H1 (cell line): ENCODE data around the gene C19orf85. TPM values are rescaled to one million over a fixed set of nuclear protein-coding genes. Genes with fewer than 3 reads are reported as not detected.

Source experiments
- CTCF ChIA-PET: fragments of 300-600 bp; sonication (Branson Sonifier 250); formaldehyde crosslinking; loops from one replicate; lab custom pipeline; 2021; ENCODE audit not compliant: partially characterized antibody; lab: Charles Lee
- POLR2A ChIA-PET: fragments of 300-600 bp; sonication (Branson Sonifier 250); formaldehyde crosslinking; loops from one replicate; lab custom pipeline; 2021; ENCODE audit warnings: inconsistent platforms; ENCODE audit not compliant: partially characterized antibody; lab: Charles Lee
- DNase-seq, 2 experiments: peaks; one replicate each; pipeline versions ENCODE4 v3.0.0 to v3.0.0-alpha.2; 2010 to 2022; ENCODE audit warnings: low spot score in 2 of 2, low read depth in 1 of 2, mixed read lengths in 1 of 2
- FAIRE-seq: peaks from 2 replicates; lab custom pipeline; 2011; peaks lifted over from hg19 to GRCh38; lab: Jason Lieb, UNC
- H2AFZ ChIP-seq: 2 replicates; pipeline ENCODE4 v1.8.1; 2012; ENCODE audit warnings: low read length, inconsistent platforms
- H2AK5ac ChIP-seq: 2 replicates; pipeline ENCODE4 v1.6.1; 2013; ENCODE audit warnings: low read depth, low read length
- H2BK120ac ChIP-seq: replicated peaks from 2 replicates; pipeline ENCODE3; 2013; ENCODE audit warnings: low read depth, low read length, inconsistent platforms
- H2BK12ac ChIP-seq: 2 replicates; pipeline ENCODE4 v1.6.1; 2013; ENCODE audit warnings: low read depth, low read length
- H2BK15ac ChIP-seq: 2 replicates; pipeline ENCODE4 v1.6.1; 2013; ENCODE audit warnings: low read length
- H2BK20ac ChIP-seq: 2 replicates; pipeline ENCODE4 v1.6.1; 2013; ENCODE audit warnings: low read length
- H2BK5ac ChIP-seq: 2 replicates; pipeline ENCODE4 v1.6.1; 2013; ENCODE audit warnings: low read depth, low read length
- H3K14ac ChIP-seq: 2 replicates; pipeline ENCODE4 v1.6.1; 2013; ENCODE audit warnings: inconsistent platforms; ENCODE audit not compliant: insufficient read length
- H3K18ac ChIP-seq: 2 replicates; pipeline ENCODE4 v1.6.1; 2013; ENCODE audit warnings: low read length; ENCODE audit errors: extremely low read depth
- H3K23ac ChIP-seq: 2 replicates; pipeline ENCODE4 v1.6.1; 2013; ENCODE audit warnings: inconsistent platforms; ENCODE audit not compliant: insufficient read length
- H3K23me2 ChIP-seq: 2 replicates; pipeline ENCODE4 v1.6.1; 2013; ENCODE audit warnings: low read depth, low read length
- H3K27ac ChIP-seq: 2 replicates; pipeline ENCODE4 v1.6.1; 2011; ENCODE audit warnings: low read depth, low read length, inconsistent platforms
- H3K27me3 ChIP-seq, 4 experiments: replicated peaks in 1 of 4; 1 replicate in 1 of 4; 2 replicates in 3 of 4; pipeline versions ENCODE4 v1.6.1 to v1.8.1; 2011 to 2013; ENCODE audit warnings: low read length in 3 of 4, mild to moderate bottlenecking in 3 of 4, inconsistent platforms in 2 of 4, mixed read lengths in 2 of 4, moderate library complexity in 1 of 4; ENCODE audit not compliant: control insufficient read depth in 3 of 4, insufficient read depth in 3 of 4; ENCODE audit errors: extremely low read depth in 1 of 4
- H3K36me3 ChIP-seq, 4 experiments: 2 replicates each; pipeline versions ENCODE4 v1.6.1 to v1.8.1; 2011 to 2013; ENCODE audit warnings: mild to moderate bottlenecking in 4 of 4, low read length in 3 of 4, moderate library complexity in 2 of 4, control low read depth in 1 of 4, inconsistent platforms in 1 of 4; ENCODE audit not compliant: insufficient read depth in 4 of 4, control insufficient read depth in 2 of 4
- H3K4ac ChIP-seq: replicated peaks from 2 replicates; pipeline ENCODE3; 2013; ENCODE audit warnings: low read length, low read depth, mixed read lengths, inconsistent platforms; ENCODE audit not compliant: insufficient read length
- H3K4me1 ChIP-seq, 4 experiments: replicated peaks in 1 of 4; 1 replicate in 1 of 4; 2 replicates in 3 of 4; pipeline versions ENCODE4 v1.6.1 to v1.8.1; 2011 to 2013; ENCODE audit warnings: low read length in 3 of 4, inconsistent platforms in 2 of 4, mixed read lengths in 1 of 4; ENCODE audit not compliant: insufficient read depth in 4 of 4, control insufficient read depth in 3 of 4
- H3K4me2 ChIP-seq, 2 experiments: 2 replicates each; pipeline versions ENCODE4 v1.6.1 to v1.8.1; 2011 to 2013; ENCODE audit warnings: low read depth in 2 of 2, low read length in 2 of 2, control low read depth in 1 of 2, inconsistent platforms in 1 of 2, mild to moderate bottlenecking in 1 of 2; ENCODE audit not compliant: insufficient read depth in 1 of 2
- H3K4me3 ChIP-seq, 4 experiments: fragments of 200-600, 300-600 bp in 1 of 4; sonication (generic), shearing (Covaris generic), sonication (Bioruptor Twin) in 1 of 4; 2 replicates each; pipeline versions ENCODE4 v1.5.1 to v1.8.1; 2011 to 2016; ENCODE audit warnings: low read length in 4 of 4, low read depth in 3 of 4, control low read depth in 2 of 4, inconsistent platforms in 2 of 4, mild to moderate bottlenecking in 2 of 4, mixed read lengths in 1 of 4, moderate library complexity in 1 of 4; ENCODE audit not compliant: insufficient read depth in 2 of 4; ENCODE audit errors: extremely low read depth in 1 of 4
- H3K56ac ChIP-seq: replicated peaks from 2 replicates; pipeline ENCODE3; 2013; ENCODE audit warnings: low read depth, mild to moderate bottlenecking, mixed read lengths, low read length, inconsistent platforms; ENCODE audit not compliant: insufficient read length
- H3K79me1 ChIP-seq: 2 replicates; pipeline ENCODE4 v1.6.1; 2013; ENCODE audit warnings: low read depth, low read length, control low read depth
- H3K79me2 ChIP-seq, 2 experiments: 2 replicates each; pipeline versions ENCODE4 v1.6.1 to v1.8.1; 2012 to 2013; ENCODE audit warnings: low read length in 2 of 2, mild to moderate bottlenecking in 2 of 2, inconsistent platforms in 1 of 2; ENCODE audit not compliant: insufficient read depth in 2 of 2, control insufficient read depth in 1 of 2
- H3K9ac ChIP-seq, 4 experiments: replicated peaks in 1 of 4; 1 replicate in 1 of 4; 2 replicates in 3 of 4; pipeline versions ENCODE4 v1.6.1 to v1.8.1; 2011 to 2013; ENCODE audit warnings: low read depth in 3 of 4, low read length in 3 of 4, control low read depth in 2 of 4, mild to moderate bottlenecking in 2 of 4, moderate library complexity in 2 of 4, inconsistent platforms in 1 of 4; ENCODE audit errors: extremely low read depth in 1 of 4
- H3K9me3 ChIP-seq, 2 experiments: 2 replicates each; pipeline versions ENCODE4 v1.6.1 to v1.8.1; 2012 to 2013; ENCODE audit warnings: mild to moderate bottlenecking in 2 of 2, moderate library complexity in 2 of 2, control low read depth in 1 of 2, inconsistent platforms in 1 of 2, low read depth in 1 of 2, low read length in 1 of 2, mixed read lengths in 1 of 2; ENCODE audit not compliant: insufficient read depth in 2 of 2
- H4K20me1 ChIP-seq, 2 experiments: replicated peaks in 1 of 2; 2 replicates each; pipeline versions ENCODE3 to v1.8.1; 2011 to 2013; ENCODE audit warnings: inconsistent platforms in 2 of 2, low read length in 2 of 2, mild to moderate bottlenecking in 1 of 2; ENCODE audit not compliant: insufficient read depth in 2 of 2, control insufficient read depth in 1 of 2
- H4K5ac ChIP-seq: 2 replicates; pipeline ENCODE4 v1.6.1; 2013; ENCODE audit warnings: low read length, low read depth, mixed read lengths, inconsistent platforms; ENCODE audit not compliant: insufficient read length
- H4K8ac ChIP-seq: 2 replicates; pipeline ENCODE4 v1.8.0; 2013; ENCODE audit warnings: mild to moderate bottlenecking, moderate library complexity, low read length, inconsistent platforms; ENCODE audit not compliant: insufficient read depth; ENCODE audit errors: extremely low read depth
- H4K91ac ChIP-seq: replicated peaks from 2 replicates; pipeline ENCODE3; 2013; ENCODE audit warnings: low read length, mixed read lengths, inconsistent platforms; ENCODE audit not compliant: insufficient read length
- CREB1 ChIP-seq: IDR thresholded peaks from 2 replicates; pipeline ENCODE4 v1.6.1; 2012; ENCODE audit warnings: inconsistent platforms
- FOSL1 ChIP-seq: IDR thresholded peaks from 2 replicates; pipeline ENCODE4 v1.6.1; 2011; ENCODE audit warnings: mild to moderate bottlenecking, low read depth, low read length, moderate library complexity; ENCODE audit not compliant: insufficient read depth
- HDAC2 ChIP-seq, 2 experiments: fragments of 300-600 bp in 1 of 2; sonication (generic) in 1 of 2; IDR thresholded peaks; 2 replicates each; pipeline ENCODE4 v1.6.1; 2011 to 2012; ENCODE audit warnings: low read depth in 2 of 2, low read length in 2 of 2, mild to moderate bottlenecking in 2 of 2, moderate library complexity in 2 of 2, borderline replicate concordance in 1 of 2, inconsistent platforms in 1 of 2
- JUN ChIP-seq: IDR thresholded peaks from 2 replicates; pipeline ENCODE4 v1.6.1; 2011; ENCODE audit warnings: low read depth, mild to moderate bottlenecking, improper control_type of control experiment, low read length
- NRF1 ChIP-seq: IDR thresholded peaks from 2 replicates; pipeline ENCODE4 v1.6.1; 2011; ENCODE audit warnings: mild to moderate bottlenecking, low read depth, low read length, improper control_type of control experiment
- RXRA ChIP-seq: IDR thresholded peaks from 2 replicates; pipeline ENCODE4 v1.6.1; 2011; ENCODE audit warnings: low read depth, mild to moderate bottlenecking, low read length, moderate library complexity; ENCODE audit not compliant: insufficient read depth
- SUZ12 ChIP-seq: fragments of 200-600 bp; sonication (generic); IDR thresholded peaks from 2 replicates; pipeline ENCODE4 v1.6.1; 2012; ENCODE audit warnings: mild to moderate bottlenecking, inconsistent platforms, low read length, moderate library complexity, mixed read lengths
- TAF1 ChIP-seq: IDR thresholded peaks from 2 replicates; pipeline ENCODE4 v1.6.1; 2011; ENCODE audit warnings: mild to moderate bottlenecking, low read depth, low read length
- TCF12 ChIP-seq: IDR thresholded peaks from 2 replicates; pipeline ENCODE4 v1.6.1; 2011; ENCODE audit warnings: low read depth, mild to moderate bottlenecking, low read length
- TEAD4 ChIP-seq: IDR thresholded peaks from 2 replicates; pipeline ENCODE4 v1.6.1; 2012; ENCODE audit warnings: low read depth, low read length, inconsistent platforms, mixed read lengths
- WGBS, 2 experiments: shearing (Covaris generic) in 1 of 2; methylation state at CpG; one replicate each; pipeline versions ENCODE4 v1.1.6 to v1.1.7; 2013 to 2015; ENCODE audit warnings: low lambda C conversion rate in 2 of 2, mixed read lengths in 2 of 2, inconsistent platforms in 1 of 2, low coverage in 1 of 2, missing lambda C conversion rate in 1 of 2; ENCODE audit not compliant: insufficient replicate concordance in 2 of 2, insufficient coverage in 1 of 2, insufficient read length in 1 of 2; ENCODE audit errors: extremely low coverage in 1 of 2, missing lambda C conversion rate in 1 of 2; 5-methylcytosine and 5-hydroxymethylcytosine counted together
- polyA plus RNA-seq, 7 experiments: library from polyadenylated mRNA; depleted of rRNA in 3 of 7; stranded (reverse) in 5 of 7; unstranded in 2 of 7; fragments of >200 nt in 5 of 7; fragments of 200-250 nt in 2 of 7; gene quantifications; 1 replicate in 5 of 7; 2 replicates in 1 of 7; 4 replicates in 1 of 7; pipeline versions ENCODE4 v1.2.1 to v1.2.3, GENCODE V29; 2011 to 2013; ENCODE audit warnings: missing spikeins in 2 of 7, mixed read lengths in 2 of 7
- total RNA-seq: library from RNA; stranded (reverse); fragmentation: NEBNext Ultra II Directional; extraction: Animal tissue kit (Norgen Biotek cat#: 25700); gene quantifications from 2 replicates; pipeline ENCODE4 v1.2.1, GENCODE V29; 2021
- TF ChIP-seq, protein P1 (sequence below): IDR thresholded peaks from 2 replicates; pipeline ENCODE4 v1.6.1; 2011; ENCODE audit warnings: low read length, improper control_type of control experiment

The C19orf85 gene
- total and polyA plus RNA-seq, 2 of the 8 experiments (the other 6 are each of a cell fraction or from before 2014, with no cell fraction given) = 2.2 to 3.2 TPM

DNA sequence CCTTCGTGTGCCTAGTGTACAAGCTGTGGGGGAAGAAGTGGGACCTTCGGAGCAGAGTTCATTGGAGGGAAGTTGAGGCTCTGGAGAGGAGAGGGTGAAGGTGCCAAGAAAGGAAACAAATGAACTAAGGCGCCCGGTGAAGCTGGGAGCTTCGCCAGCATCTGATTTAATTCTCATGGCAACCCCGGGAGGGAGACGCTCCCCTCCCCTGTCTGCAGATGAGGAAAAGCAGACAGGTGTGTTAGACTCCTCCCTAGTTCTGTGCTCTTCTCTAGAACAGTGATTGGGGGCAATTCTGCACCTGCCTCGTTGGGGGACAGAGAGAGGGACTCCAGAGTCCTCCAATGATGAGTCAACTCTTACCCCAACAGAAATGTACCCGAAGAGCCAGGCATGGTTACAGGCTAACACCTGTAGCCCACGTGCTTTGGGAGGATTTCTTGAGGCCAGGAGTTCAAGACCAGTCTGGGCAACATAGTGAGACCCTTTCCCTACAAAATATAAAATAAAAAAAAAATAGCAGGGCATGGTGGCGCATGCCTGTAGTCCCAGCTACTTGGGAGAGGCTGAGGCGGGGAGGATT is 27.9 kb upstream of the C19orf85 start:
- Histone ChIP-seq H3K4ac (no peak overlapping the region), H3K36me3 (no peaks in the 10 kb centered on the region), H3K79me1 (no peaks in the 10 kb centered on the region), H4K5ac (no peak overlapping the region), H3K27me3 (no peaks in the 10 kb centered on the region; a peak in 2 of 7 replicates), H3K4me3 (no peak overlapping the region), H3K9me3 (no peaks in the 10 kb centered on the region), H2AK5ac (no peak overlapping the region), H4K91ac (no peak overlapping the region), H3K79me2 (no peaks in the 10 kb centered on the region), H3K23ac (no peak overlapping the region), H3K4me1 (peaks cover 0 to 28% (median 18%) of the 10 kb centered on the region in 4 experiments; a peak in 6 of 7 replicates), H3K18ac (no peak overlapping the region), H2BK12ac (no peak overlapping the region), H2AFZ (no peak overlapping the region), H3K4me2 (no peak overlapping the region), H4K20me1 (no peaks in the 10 kb centered on the region), H3K23me2 (peaks cover 3% of the 10 kb centered on the region), H2BK20ac (no peak overlapping the region), H4K8ac (no peak overlapping the region), H2BK15ac (no peak overlapping the region), H3K27ac (no peak overlapping the region), H2BK120ac (no peak overlapping the region), H2BK5ac (no peak overlapping the region), H3K14ac (no peak overlapping the region), H3K56ac (no peak overlapping the region), H3K9ac (no peak overlapping the region)
- POLR2A ChIA-PET = interaction anchor here (3.9 to 7.5 kb wide), 2 partner anchors 9 to 16 kb away, joined by 27 to 57 read pairs; partner anchors contain the start of genes NAT14 and ZNF628
- CTCF ChIA-PET = interaction anchor here (0.6 to 3.0 kb wide), 9 partner anchors 12 to 296 kb away, joined by 3 to 17 read pairs (median 3); no protein-coding TSS in a partner anchor
- DNase-seq (no peak), FAIRE-seq (no peak)
- 84% methylated on average over 11 of the region's 12 CpGs; no CpG with 5 or more reads in 1 of the 2 experiments for WGBS, 2 experiments
- TF ChIP-seq CREB1 (no peak), TAF1 (no peak), HDAC2 (IDR thresholded peaks at IDR 0.05; ENCODE audit: borderline replicate concordance in 1 of 2, low read depth in 2 of 2, low read length in 2 of 2) (no peak), TCF12 (no peak), FOSL1 (no peak), RXRA (no peak), SUZ12 (no peak), TEAD4 (no peak), JUN (no peak), NRF1 (no peak)
- TF ChIP-seq, protein P1, sequence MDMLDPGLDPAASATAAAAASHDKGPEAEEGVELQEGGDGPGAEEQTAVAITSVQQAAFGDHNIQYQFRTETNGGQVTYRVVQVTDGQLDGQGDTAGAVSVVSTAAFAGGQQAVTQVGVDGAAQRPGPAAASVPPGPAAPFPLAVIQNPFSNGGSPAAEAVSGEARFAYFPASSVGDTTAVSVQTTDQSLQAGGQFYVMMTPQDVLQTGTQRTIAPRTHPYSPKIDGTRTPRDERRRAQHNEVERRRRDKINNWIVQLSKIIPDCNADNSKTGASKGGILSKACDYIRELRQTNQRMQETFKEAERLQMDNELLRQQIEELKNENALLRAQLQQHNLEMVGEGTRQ = no peak
